BE2C (cell line): Measurements from ENCODE around the gene TGFBR2.

Experiments
- DNase-seq: peaks from one replicate; pipeline ENCODE4 v3.0.0-alpha.2; 2020
- H3K27me3 ChIP-seq: fragments of 250-450 bp; sonication (Bioruptor Pico); 2 replicates; pipeline ENCODE4 v1.5.1; 2020; ENCODE audit warnings: mild to moderate bottlenecking
- H3K36me3 ChIP-seq: fragments of 250-450 bp; sonication (Bioruptor Pico); 2 replicates; pipeline ENCODE4 v1.5.1; 2020; ENCODE audit warnings: mild to moderate bottlenecking
- H3K4me1 ChIP-seq: fragments of 250-450 bp; sonication (Bioruptor Pico); 2 replicates; pipeline ENCODE4 v1.5.1; 2020
- H3K4me3 ChIP-seq: 2 replicates; pipeline ENCODE4 v1.5.1; 2011; ENCODE audit warnings: low read depth, low read length
- H3K9me3 ChIP-seq: fragments of 250-450 bp; sonication (Bioruptor Pico); 2 replicates; pipeline ENCODE4 v1.5.1; 2020
- CTCF ChIP-seq: IDR thresholded peaks from 2 replicates; pipeline ENCODE4 v1.5.1; 2012; ENCODE audit warnings: mild to moderate bottlenecking, low read depth, low read length

The TGFBR2 gene

GRCh38 chr3:30654269-30654668 lies 47.9 kb downstream of the TGFBR2 start:
- no peaks in the 10 kb centered on the region for H3K27me3 ChIP-seq
- no peaks in the 10 kb centered on the region for H3K9me3 ChIP-seq
- no peak for DNase-seq
- no peak for TF ChIP-seq CTCF
- H3K36me3 ChIP-seq = no peaks in the 10 kb centered on the region
- no peaks in the 10 kb centered on the region for H3K4me1 ChIP-seq
- no peak overlapping the region for H3K4me3 ChIP-seq

GRCh38 chr3:30655187-30655812 lies 48.9 kb downstream of the TGFBR2 start:
- no peak overlapping the region for H3K4me3 ChIP-seq
- no peaks in the 10 kb centered on the region for H3K36me3 ChIP-seq
- TF ChIP-seq CTCF = no peak
- no peaks in the 10 kb centered on the region for H3K27me3 ChIP-seq
- no peak for DNase-seq
- no peaks in the 10 kb centered on the region for H3K4me1 ChIP-seq
- H3K9me3 ChIP-seq = no peaks in the 10 kb centered on the region

DNA sequence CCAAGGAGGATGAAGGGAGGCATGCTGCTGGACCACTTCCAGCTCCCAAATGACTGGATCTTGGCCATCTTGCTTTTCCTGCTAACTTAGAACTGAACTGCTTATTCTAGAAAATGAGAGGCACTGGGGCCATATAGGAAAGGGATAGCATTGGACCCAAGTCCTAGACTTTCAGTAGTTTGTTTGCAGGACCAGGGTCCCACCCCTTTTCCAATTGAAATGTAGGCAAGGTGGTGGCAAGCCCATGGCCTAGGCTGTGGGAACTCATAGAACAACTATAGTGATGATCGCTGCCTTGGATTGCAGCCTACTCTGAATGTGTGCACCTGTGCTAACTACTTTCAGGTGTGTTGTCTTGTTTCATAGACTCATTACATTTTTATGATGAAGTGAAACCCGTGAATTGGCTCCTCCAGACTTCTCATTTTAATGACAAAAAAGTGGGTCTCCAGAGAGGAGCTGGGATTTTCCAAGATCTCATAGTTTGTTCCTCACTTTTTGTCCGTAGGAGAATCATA lies 50.3 kb downstream of the TGFBR2 start:
- DNase-seq = no peak
- no peaks in the 10 kb centered on the region for H3K9me3 ChIP-seq
- no peak for TF ChIP-seq CTCF
- H3K27me3 ChIP-seq = no peaks in the 10 kb centered on the region
- no peaks in the 10 kb centered on the region for H3K36me3 ChIP-seq
- no peaks in the 10 kb centered on the region for H3K4me1 ChIP-seq
- H3K4me3 ChIP-seq = no peak overlapping the region

- H3K36me3 ChIP-seq = no peaks in the 10 kb centered on the region
- H3K27me3 ChIP-seq = no peaks in the 10 kb centered on the region
- H3K9me3 ChIP-seq = no peaks in the 10 kb centered on the region
- H3K4me1 ChIP-seq = no peaks in the 10 kb centered on the region
- no peak for TF ChIP-seq CTCF
- H3K4me3 ChIP-seq = no peak overlapping the region
- DNase-seq = no peak
Observed at GRCh38 chr3:30657914-30658313, 51.5 kb downstream of the TGFBR2 start.

DNA sequence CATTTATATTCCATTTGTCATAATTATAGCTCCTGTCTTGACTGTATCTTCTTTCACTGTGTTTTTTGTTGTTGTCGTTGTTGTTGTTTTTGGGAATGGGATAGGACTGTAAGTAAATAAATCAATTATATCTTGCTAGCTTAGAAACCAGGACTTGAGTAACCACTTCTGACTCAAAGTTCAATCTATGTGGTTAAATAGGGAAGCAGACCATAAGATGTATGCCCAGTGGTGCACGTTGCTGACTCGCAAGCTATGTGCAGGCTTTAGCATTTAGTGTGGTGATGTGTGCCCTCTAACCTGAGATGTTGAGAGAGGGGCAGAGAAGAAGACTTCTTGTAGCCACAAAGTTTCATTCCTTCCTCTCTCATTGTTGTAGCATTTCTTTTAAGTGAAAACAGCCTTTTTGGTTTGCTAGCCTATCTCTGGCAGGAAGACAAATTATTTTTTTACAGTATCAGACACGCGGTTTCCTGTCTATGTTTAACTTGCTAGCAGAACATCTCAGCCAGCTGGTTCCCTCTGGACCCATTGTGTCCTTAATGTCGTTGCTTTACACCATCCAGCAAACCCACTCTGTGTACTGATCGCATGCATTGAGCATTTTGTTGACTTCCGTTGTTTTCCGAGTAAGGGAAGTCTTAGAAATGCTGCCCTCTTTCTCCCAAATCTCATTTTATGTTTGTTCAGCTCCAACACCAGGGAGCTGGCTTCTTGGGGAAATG lies 52.1 kb downstream of the TGFBR2 start:
- Histone ChIP-seq H3K4me3 (no peak overlapping the region), H3K36me3 (no peaks in the 10 kb centered on the region), H3K4me1 (no peaks in the 10 kb centered on the region), H3K27me3 (no peaks in the 10 kb centered on the region), H3K9me3 (no peaks in the 10 kb centered on the region)
- DNase-seq = no peak
- no peak for TF ChIP-seq CTCF
